T-helper 1 cell treated with Interleukin-12 subunit alpha and Interleukin-12 subunit beta and Interleukin-4 antibody, amounts not matched to agents 30 μg/mL and 1 μg/mL, for 36 hours (primary cell): ENCODE data around the gene KRTAP10-8.
A peak's percentile ranks its signal among the peaks of the same experiment; 100 is the strongest.
"Not testable (repeated sequence)": the region's sequence is repeated elsewhere in the genome, so short reads cannot be mapped to it uniquely, and the experiment has no call there.

Source experiments
- H3K27ac Mint-ChIP-seq: one replicate; pipeline ENCODE4 v1.8.0; 2021; ENCODE audit warnings: mild to moderate bottlenecking, mixed read lengths
- H3K27me3 Mint-ChIP-seq: one replicate; pipeline ENCODE4 v1.8.0; 2021; ENCODE audit warnings: low read depth, mixed read lengths
- H3K36me3 Mint-ChIP-seq: one replicate; pipeline ENCODE4 v1.8.0; 2021; ENCODE audit warnings: low read depth, mixed read lengths
- H3K4me1 Mint-ChIP-seq: one replicate; pipeline ENCODE4 v1.8.0; 2021; ENCODE audit warnings: low read depth, mixed read lengths
- H3K4me3 Mint-ChIP-seq: one replicate; pipeline ENCODE4 v1.8.0; 2021; ENCODE audit warnings: mild to moderate bottlenecking, moderate library complexity, mixed read lengths
- H3K9me3 Mint-ChIP-seq: one replicate; pipeline ENCODE4 v1.8.0; 2021; ENCODE audit warnings: mixed read lengths

The KRTAP10-8 gene

GRCh38 chr21:44615466-44615865 lies 3.6 kb downstream of the KRTAP10-8 start:
- no peak overlapping the region for H3K4me3 Mint-ChIP-seq
- no peaks in the 10 kb centered on the region for H3K27me3 Mint-ChIP-seq
- peaks cover 25% of the 10 kb centered on the region for H3K36me3 Mint-ChIP-seq
- H3K4me1 Mint-ChIP-seq = peaks cover 25% of the 10 kb centered on the region
- H3K9me3 Mint-ChIP-seq = peaks cover 34% of the 10 kb centered on the region
- no peak overlapping the region for H3K27ac Mint-ChIP-seq

- Mint-ChIP-seq H3K27me3 (peaks cover 4% of the 10 kb centered on the region), H3K36me3 (peaks cover 26% of the 10 kb centered on the region), H3K4me3 (no peak overlapping the region), H3K9me3 (peaks cover 33% of the 10 kb centered on the region), H3K27ac (no peak overlapping the region), H3K4me1 (peaks cover 28% of the 10 kb centered on the region)
Measured at GRCh38 chr21:44615911-44616590, 4.2 kb downstream of the KRTAP10-8 start.

- peaks cover 28% of the 10 kb centered on the region for H3K9me3 Mint-ChIP-seq
- H3K27ac Mint-ChIP-seq = no peak overlapping the region
- H3K4me3 Mint-ChIP-seq = no peak overlapping the region
- H3K27me3 Mint-ChIP-seq = peaks cover 4% of the 10 kb centered on the region
- peaks cover 26% of the 10 kb centered on the region for H3K36me3 Mint-ChIP-seq
- H3K4me1 Mint-ChIP-seq = peaks cover 28% of the 10 kb centered on the region
Measured at GRCh38 chr21:44616591-44616926, 4.7 kb downstream of the KRTAP10-8 start.

GRCh38 chr21:44617071-44617501 lies 5.2 kb downstream of the KRTAP10-8 start:
- H3K27me3 Mint-ChIP-seq = peaks cover 4% of the 10 kb centered on the region
- no peak overlapping the region for H3K4me3 Mint-ChIP-seq
- H3K4me1 Mint-ChIP-seq = peaks cover 28% of the 10 kb centered on the region
- H3K27ac Mint-ChIP-seq = no peak overlapping the region
- peaks cover 28% of the 10 kb centered on the region for H3K36me3 Mint-ChIP-seq
- H3K9me3 Mint-ChIP-seq = peaks cover 30% of the 10 kb centered on the region

GRCh38 chr21:44618504-44618903 lies 6.6 kb downstream of the KRTAP10-8 start:
- Mint-ChIP-seq H3K4me3 (no peak overlapping the region), H3K27me3 (peaks cover 11% of the 10 kb centered on the region), H3K4me1 (peaks cover 28% of the 10 kb centered on the region), H3K36me3 (peaks cover 31% of the 10 kb centered on the region), H3K27ac (peak overlapping the region; percentile 87), H3K9me3 (peaks cover 44% of the 10 kb centered on the region)

GRCh38 chr21:44618909-44619308 lies 7.0 kb downstream of the KRTAP10-8 start:
- Mint-ChIP-seq H3K9me3 (peaks cover 48% of the 10 kb centered on the region), H3K4me1 (peaks cover 28% of the 10 kb centered on the region), H3K36me3 (peaks cover 33% of the 10 kb centered on the region), H3K4me3 (peak overlapping the region; percentile 57), H3K27ac (peak overlapping the region; percentile 87), H3K27me3 (peaks cover 13% of the 10 kb centered on the region)

GRCh38 chr21:44619886-44620285 lies 8.0 kb downstream of the KRTAP10-8 start:
- Mint-ChIP-seq H3K9me3 (peaks cover 58% of the 10 kb centered on the region), H3K36me3 (peaks cover 37% of the 10 kb centered on the region), H3K27me3 (peaks cover 20% of the 10 kb centered on the region), H3K4me3 (peak overlapping the region; percentile 21), H3K4me1 (peaks cover 26% of the 10 kb centered on the region), H3K27ac (no peak overlapping the region)

GRCh38 chr21:44623575-44623974 lies 11.7 kb downstream of the KRTAP10-8 start:
- Mint-ChIP-seq H3K4me3 (no peak overlapping the region), H3K27ac (no peak overlapping the region), H3K4me1 (peaks cover 17% of the 10 kb centered on the region), H3K27me3 (peaks cover 20% of the 10 kb centered on the region), H3K9me3 (peaks cover 57% of the 10 kb centered on the region), H3K36me3 (peaks cover 36% of the 10 kb centered on the region)

- H3K27ac Mint-ChIP-seq = no peak overlapping the region
- peaks cover 48% of the 10 kb centered on the region for H3K9me3 Mint-ChIP-seq
- H3K27me3 Mint-ChIP-seq = peaks cover 28% of the 10 kb centered on the region
- no peak overlapping the region for H3K4me3 Mint-ChIP-seq
- peaks cover 24% of the 10 kb centered on the region for H3K36me3 Mint-ChIP-seq
- peaks cover 7% of the 10 kb centered on the region for H3K4me1 Mint-ChIP-seq
Measured at GRCh38 chr21:44625756-44626155, 13.9 kb downstream of the KRTAP10-8 start.

GRCh38 chr21:44626262-44626661 lies 14.4 kb downstream of the KRTAP10-8 start:
- no peak overlapping the region for H3K27ac Mint-ChIP-seq
- peaks cover 51% of the 10 kb centered on the region for H3K9me3 Mint-ChIP-seq
- peaks cover 6% of the 10 kb centered on the region for H3K4me1 Mint-ChIP-seq
- H3K4me3 Mint-ChIP-seq = no peak overlapping the region
- H3K27me3 Mint-ChIP-seq = peaks cover 26% of the 10 kb centered on the region
- peaks cover 25% of the 10 kb centered on the region for H3K36me3 Mint-ChIP-seq

GRCh38 chr21:44626673-44627143 lies 14.8 kb downstream of the KRTAP10-8 start, which contains the start of gene KRTAP10-9:
KRTAP10-9 (plus strand) TSS chr21:44627093; CDS start chr21:44627172, 79 bp downstream.
- H3K36me3 Mint-ChIP-seq = peaks cover 28% of the 10 kb centered on the region
- H3K9me3 Mint-ChIP-seq = peaks cover 55% of the 10 kb centered on the region
- H3K27me3 Mint-ChIP-seq = peaks cover 29% of the 10 kb centered on the region
- peaks cover 6% of the 10 kb centered on the region for H3K4me1 Mint-ChIP-seq
- H3K4me3 Mint-ChIP-seq = no peak within 1 kb of the TSS
- no peak within 1 kb of the TSS for H3K27ac Mint-ChIP-seq

GRCh38 chr21:44627181-44627822 lies 15.4 kb downstream of the KRTAP10-8 start:
- H3K9me3 Mint-ChIP-seq = peaks cover 55% of the 10 kb centered on the region
- H3K4me1 Mint-ChIP-seq, H3K27ac Mint-ChIP-seq: not testable (repeated sequence)

GRCh38 chr21:44627831-44628233 lies 16.0 kb downstream of the KRTAP10-8 start:
- H3K4me1 Mint-ChIP-seq, H3K4me3 Mint-ChIP-seq, H3K27ac Mint-ChIP-seq: not testable (repeated sequence)
- H3K9me3 Mint-ChIP-seq = peaks cover 54% of the 10 kb centered on the region
- H3K36me3 Mint-ChIP-seq = peaks cover 27% of the 10 kb centered on the region
- peaks cover 29% of the 10 kb centered on the region for H3K27me3 Mint-ChIP-seq

More at GRCh38 chr21:44627181-44627822, 15.4 kb downstream of the KRTAP10-8 start:
- Mint-ChIP-seq H3K36me3 (peaks cover 27% of the 10 kb centered on the region), H3K27me3 (peaks cover 34% of the 10 kb centered on the region)
- not testable (repeated sequence) for H3K4me3 Mint-ChIP-seq

- H3K27me3 Mint-ChIP-seq = peaks cover 34% of the 10 kb centered on the region
- H3K27ac Mint-ChIP-seq = no peak overlapping the region
- H3K36me3 Mint-ChIP-seq = peaks cover 25% of the 10 kb centered on the region
- H3K9me3 Mint-ChIP-seq = peaks cover 51% of the 10 kb centered on the region
- no peak overlapping the region for H3K4me3 Mint-ChIP-seq
- peaks cover 6% of the 10 kb centered on the region for H3K4me1 Mint-ChIP-seq
Measured at GRCh38 chr21:44628707-44629391, 17.0 kb downstream of the KRTAP10-8 start.
